Activated CD4-positive, alpha-beta T cell treated with anti-CD3 and anti-CD28 coated beads, Interleukin-10, Interleukin-2, amounts not matched to agents 100 ng/mL and 50 ng/mL, durations not matched to agents 16 hours and 8 hours (primary cell): Measurements from ENCODE around the gene ATRAID.

Source experiments
- DNase-seq: peaks from one replicate; pipeline ENCODE4 v3.0.0-alpha.2; 2020

Gene ATRAID

DNA sequence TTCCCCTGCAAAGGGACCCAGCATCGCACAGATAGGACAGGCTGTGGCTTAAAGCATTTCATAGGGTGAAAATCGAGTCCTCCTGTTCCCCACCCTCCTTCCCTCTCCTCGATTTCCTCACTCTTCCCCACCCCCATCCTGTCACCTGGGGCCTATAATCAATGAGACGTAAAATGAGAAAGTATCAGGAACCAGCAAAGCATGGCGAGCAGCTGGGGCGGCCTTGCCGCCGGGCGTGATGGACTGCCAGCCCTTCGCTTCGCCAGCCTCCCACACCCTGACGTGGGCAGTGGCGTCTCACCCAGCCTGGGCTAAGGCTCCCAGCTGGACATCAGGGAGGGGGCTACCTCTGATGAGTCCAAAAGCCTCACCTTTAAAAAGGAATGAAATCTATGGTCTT is 39.9 kb downstream of the ATRAID start:
- DNase-seq, result no peak

DNA sequence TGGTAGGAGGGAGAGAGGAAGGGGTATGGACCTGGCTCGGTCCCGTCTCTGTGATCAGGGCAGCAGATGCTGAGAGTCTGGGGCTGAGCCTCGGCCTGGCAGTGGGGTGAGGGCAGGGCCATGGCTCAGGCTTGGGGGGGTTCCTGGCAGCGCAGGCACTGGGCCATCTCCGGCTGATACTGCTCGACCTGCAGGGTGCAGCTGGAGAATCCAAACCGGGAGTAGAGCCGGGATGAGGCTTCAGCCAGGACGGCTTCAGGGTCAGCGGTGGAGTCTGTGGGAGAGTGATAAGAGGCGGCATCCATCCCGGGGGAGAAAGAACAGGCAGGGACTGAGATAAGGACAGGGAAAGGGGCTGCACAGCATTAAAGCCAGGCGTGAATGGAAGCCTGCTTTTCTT is 43.3 kb downstream of the ATRAID start:
- DNase-seq, result no peak

DNA sequence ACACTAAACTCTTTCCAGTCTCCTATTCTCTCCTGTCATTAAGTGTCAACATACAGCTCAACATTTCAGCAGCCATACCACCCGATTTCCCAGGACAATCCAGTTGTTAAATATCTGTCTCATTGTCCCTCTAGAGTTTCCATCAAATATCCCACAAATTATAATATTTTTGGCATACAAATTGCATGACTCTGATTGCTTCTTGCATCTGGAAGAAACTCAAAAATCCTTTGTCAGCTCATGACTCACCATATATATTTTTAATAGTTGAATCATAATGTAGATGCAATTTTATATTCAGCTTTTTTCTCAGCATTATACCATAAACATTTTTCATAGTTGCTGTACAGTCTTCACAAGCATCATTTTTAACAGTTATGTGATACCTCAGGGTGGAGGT is 43.8 kb downstream of the ATRAID start:
- no peak for DNase-seq

GRCh38 chr2:27256855-27257454 is 45.1 kb downstream of the ATRAID start:
- no peak for DNase-seq

DNA sequence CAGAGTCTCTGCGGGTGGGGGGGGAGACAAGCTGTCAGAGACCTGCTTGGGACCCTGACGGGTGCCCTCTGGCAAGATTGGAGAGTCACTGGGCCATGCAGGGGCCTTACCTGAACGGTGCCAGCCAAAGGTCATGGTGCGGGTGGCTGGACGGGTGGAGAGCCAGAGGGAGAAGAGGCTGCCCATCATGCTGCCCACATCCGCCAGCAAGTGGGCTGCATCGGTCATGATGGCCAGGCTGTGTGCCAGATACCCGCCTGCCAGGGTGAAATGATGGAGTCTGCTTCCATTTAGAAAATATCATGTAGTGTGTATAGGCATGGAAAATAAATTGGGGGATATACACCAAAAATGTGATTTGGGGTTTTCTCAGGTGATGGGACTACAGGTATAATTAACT is 46.2 kb downstream of the ATRAID start:
- no peak for DNase-seq

DNA sequence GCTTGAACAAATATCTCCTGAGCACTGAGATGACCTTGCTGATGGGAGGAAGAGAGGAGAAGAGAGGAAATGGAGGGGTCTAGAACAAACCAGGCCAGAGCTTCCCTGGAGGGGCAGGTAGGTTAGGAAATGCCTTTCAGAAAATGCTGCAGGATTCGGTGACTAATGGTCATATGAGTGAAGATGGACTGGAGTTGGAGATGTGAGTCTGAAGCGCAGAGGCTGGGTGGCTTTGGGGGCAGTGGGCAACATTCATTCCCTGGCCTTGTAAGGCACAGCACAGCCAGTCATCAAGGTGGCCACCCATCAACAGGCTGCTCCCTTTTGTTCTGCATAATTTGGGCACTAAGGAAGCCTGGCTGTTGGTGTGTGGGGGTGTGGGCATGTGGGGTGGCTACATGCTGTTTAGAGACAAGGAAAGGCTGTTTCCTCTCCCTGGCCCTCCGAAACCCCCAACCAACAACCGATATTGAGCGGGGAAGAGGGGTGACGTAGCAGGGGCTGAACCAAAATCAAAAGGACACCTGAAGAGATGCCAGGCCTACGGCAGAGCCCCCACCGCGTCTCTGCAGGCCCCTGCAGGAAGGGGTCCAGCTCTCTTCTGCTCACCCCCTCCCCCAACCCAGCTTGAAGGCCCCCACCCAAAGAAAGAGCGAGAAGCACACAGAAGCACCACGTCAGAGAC is 49.5 kb downstream of the ATRAID start:
- no peak for DNase-seq

DNA sequence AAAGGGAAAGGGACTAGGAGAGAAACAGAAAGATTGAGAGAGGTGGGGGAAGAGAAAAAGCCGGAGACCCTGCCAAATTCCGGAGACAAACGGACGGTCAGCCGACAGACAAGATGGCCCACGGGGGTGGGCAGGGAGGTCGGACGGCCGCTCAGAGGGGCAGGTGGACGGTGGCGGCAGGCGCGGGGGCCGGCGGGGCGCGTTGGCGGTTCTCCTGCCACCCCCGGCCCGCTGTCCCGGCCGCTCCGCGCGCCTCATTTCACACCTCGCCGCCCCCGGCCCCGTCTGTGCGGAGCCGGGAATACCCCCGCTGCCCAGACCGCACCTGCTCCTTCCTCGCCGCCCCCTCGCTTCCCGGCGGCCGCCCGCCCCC is 50.1 kb downstream of the ATRAID start:
- DNase-seq, result no peak

DNA sequence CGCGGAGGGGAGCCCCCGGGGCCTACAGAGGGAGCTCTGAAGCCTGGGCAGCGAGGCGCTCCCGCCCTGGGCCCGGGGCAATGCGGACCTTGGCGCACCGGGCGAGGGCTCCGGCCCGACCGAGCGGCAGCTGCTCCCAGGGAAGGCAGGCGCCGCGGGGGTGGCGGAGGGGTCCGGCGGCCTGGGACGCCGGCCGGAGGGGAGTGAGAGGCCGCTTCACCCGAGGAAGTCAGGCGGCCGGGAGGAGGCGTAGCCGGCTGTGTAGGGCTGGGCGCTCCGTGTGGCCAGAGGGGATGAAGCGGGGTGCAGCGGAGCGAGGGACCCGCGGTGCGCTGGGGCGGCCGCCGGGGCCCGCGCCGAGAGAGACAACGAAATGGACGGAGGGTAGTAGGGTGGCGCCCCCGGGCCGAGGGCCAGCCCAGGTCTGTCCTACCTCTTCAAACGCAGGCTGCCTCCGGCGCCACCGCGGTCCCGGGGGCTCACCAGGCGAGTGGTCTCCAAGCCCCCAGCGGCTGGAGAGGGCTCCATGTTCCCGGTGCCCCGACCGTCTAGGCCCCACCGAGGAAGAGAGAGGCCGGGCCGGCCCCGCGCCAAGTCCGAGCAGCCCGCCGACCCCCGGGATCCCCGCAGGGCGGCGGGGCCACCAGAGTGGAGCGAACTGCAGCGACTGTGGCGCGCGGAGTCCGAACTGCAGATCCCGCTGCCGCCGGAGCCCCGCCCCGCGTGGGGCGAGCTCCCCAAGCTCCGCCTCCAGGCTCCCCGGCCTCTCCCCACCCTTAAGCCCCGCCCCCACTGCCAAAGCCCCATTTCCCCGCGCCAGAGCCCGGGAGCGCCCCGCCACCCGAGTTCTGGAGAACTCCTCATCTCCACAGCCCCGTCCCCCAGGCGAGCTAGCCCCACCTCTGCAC is 50.8 kb downstream of the ATRAID start, which contains the start of gene SLC30A3:
TSS of gene SLC30A3 (minus strand) at position 669 of the 908 bp plus-strand sequence. CDS start at position 528, 141 bp downstream.
- DNase-seq, result peak; percentile 73

DNA sequence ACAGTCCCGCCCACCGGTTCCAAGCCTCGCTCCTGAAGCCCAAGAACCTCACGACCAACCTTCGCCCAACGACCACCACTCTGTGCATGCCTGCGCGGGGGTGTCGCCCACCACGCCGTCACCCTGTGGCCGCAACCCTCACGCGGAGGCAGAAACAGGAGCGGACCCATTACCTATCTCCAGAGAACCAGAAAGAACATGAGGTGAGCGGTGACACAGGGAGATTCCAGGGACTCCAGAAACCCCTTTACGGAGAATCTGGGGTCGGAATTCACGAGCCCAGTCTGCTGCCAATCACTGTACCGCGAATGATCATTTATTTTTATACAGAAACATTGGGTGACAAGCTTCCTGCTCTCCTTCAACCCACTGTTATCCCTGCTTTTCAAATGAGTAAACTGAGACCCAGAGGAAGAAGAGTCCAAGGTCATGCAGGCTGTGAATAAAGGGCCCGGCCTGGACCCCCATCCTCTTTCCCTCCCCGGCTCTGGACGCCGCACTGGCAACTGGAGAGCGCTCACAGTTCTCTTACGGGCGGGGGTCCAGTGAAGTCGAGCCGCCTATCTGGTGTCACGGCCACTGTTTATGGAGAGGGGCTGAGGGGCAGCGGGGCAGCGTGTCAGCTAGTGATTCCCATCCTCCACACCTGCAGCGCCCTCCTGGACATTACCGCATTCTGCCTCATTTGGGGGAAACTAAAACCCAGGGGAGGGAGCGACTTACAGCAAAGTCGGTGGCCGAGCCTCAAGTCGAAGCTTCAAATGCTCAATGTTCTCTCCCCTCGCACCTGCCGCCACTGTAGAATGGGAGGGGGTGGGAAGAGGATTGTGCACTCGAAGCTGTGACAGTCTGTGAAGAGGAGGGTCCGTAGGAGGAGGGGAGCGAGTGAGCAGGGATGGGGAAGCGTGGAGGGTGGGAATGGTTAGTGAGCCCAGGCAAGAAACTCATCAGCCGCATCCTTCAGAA is 51.7 kb downstream of the ATRAID start:
- DNase-seq, result no peak

DNA sequence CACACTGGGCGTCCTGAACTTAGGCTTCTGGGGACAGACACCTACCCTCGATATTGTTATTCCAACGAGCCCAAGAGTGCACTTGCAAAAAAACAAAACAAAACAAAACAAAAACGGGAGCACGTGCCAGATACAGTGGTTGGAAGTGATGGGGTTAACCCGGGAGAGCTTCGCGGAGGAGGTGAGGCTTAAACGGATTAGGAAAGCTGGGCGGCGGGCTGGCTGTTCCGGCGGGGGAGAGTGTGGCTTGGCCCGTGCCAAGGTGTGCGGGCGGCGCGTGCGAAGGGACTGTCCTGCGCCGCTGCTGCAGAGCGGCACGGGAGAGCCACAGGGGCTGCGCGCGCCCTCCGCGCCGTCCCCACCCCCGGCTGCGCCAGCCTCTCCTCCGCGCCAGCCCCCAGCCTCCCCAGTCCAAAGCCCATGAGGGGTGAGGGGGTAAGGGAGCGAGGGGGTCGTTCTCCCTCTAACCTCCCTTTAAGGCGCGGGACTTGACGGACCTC is 52.5 kb downstream of the ATRAID start:
- no peak for DNase-seq

DNA sequence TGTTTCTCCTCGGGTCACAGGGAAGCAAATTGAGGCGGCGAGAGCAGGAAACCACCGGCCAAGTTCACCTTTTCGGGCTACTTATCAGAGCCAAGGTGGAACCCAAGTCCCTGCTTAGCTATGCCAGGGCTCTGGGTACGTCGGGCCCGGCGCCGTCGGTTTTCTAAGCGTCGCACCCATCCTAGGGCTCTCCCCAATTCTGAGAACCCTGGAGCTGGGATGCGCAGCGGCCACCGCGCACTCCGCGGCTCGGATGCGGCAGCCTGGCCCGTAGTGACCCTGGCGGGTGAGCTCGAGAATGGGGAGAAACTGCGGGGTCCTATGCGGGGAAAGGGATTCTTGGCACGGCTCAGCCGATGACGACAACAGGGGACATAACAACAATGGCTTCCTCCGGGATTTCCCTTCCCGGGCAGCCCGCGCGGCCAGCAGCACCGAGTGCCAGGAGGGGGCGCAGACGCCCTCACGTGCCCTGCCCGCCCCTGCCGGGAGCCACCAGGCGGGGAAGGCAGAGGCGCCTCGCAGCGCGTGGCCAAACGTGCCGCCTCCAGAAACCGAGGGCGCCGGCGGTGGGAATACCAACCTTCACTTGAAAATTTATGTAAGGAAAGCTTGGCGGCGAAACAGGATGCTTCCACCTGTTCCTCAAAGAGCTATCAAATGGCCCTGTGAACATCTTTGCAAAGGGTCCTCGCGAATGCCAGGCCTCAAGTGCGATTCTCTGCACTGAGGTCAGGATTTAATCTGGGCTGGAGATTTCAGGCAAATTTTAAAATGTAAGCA is 53.1 kb downstream of the ATRAID start:
- peak; percentile 75 for DNase-seq

DNA sequence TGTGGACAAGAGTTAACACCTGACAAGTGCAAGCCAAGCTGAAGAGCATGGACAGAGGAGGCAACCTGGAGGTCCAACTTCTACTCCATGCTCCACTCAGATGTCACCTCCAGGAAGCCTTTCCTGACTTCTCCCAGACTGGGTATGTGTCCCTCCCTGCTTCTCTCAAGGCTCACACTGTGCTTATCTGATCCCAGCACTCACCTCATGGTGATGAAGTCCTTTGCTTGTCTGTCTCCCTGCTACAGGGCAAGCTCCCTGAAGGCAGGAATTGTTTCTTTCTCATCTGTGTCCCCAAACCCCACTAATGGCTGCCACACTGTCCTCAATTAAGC is 53.7 kb downstream of the ATRAID start:
- no peak for DNase-seq
